Suprapubic skin (tissue), 4 donors: ENCODE results near the gene POLL.

Experiments
- EP300 ChIP-seq: sonication (generic); formaldehyde crosslinking; IDR thresholded peaks from one replicate; pipeline ENCODE4 v1.6.1; 2017; ENCODE audit warnings: antibody characterized with exemption
- POLR2A ChIP-seq, 2 donors: fragments of 450-650 bp; IDR thresholded peaks; one replicate each; pipeline ENCODE4 v1.6.1; 2017; ENCODE audit warnings: antibody characterized with exemption in 2 of 2, mild to moderate bottlenecking in 2 of 2, moderate library complexity in 2 of 2
- POLR2AphosphoS5 ChIP-seq, 3 donors: sonication (generic); formaldehyde crosslinking; IDR thresholded peaks; one replicate each; pipeline ENCODE4 v1.6.1; 2017; ENCODE audit warnings: antibody characterized with exemption in 3 of 3
- TF ChIP-seq, protein P1 (sequence below), 2 donors: fragments of 200-600 bp in 1 of 2; fragments of 450-650 bp in 1 of 2; sonication (generic) in 1 of 2; IDR thresholded peaks; one replicate each; pipeline ENCODE4 v1.5.1; 2016 to 2019; ENCODE audit warnings: antibody characterized with exemption in 2 of 2, mild to moderate bottlenecking in 1 of 2, moderate library complexity in 1 of 2

DNA sequence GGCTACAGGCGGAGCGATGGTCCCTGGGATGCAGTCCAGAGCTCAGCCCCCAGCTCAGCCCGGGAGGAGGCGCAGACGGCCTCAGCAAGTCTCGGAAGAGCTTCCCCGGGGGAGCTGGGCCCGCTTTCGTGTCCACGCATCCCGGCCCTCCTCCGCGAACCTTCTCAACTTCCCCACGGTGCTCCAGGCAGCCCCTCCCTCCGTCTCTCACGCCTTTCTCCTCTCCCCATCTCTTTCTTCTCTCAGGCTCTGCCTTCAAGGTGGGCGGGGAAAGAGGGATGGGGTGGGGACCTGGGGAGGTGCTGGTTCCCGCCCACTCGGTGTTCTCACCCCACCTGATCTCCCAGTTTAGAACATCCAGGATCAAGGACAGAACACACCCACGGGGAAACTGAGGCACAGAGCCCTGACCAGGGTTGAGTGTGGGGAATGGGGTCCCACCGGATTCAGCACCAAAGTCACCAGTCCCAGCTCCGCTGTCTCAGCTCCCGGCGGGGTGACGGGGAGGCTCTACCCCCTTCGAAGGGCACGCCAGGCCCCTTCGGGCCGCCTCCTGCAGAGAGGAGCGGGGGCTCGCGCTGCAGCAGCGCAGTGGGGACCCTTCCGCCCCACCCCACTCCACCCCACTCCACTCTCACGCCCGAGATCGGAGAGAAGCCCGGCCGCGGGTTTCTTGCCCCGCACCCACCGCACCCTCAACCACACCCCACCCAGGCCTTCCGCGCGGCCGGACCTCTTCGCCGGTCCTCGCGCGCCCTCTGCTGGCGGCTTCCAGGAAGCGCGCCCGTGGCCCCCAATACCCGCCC, 18.2 kb downstream of the POLL start:
- TF ChIP-seq, protein P1, sequence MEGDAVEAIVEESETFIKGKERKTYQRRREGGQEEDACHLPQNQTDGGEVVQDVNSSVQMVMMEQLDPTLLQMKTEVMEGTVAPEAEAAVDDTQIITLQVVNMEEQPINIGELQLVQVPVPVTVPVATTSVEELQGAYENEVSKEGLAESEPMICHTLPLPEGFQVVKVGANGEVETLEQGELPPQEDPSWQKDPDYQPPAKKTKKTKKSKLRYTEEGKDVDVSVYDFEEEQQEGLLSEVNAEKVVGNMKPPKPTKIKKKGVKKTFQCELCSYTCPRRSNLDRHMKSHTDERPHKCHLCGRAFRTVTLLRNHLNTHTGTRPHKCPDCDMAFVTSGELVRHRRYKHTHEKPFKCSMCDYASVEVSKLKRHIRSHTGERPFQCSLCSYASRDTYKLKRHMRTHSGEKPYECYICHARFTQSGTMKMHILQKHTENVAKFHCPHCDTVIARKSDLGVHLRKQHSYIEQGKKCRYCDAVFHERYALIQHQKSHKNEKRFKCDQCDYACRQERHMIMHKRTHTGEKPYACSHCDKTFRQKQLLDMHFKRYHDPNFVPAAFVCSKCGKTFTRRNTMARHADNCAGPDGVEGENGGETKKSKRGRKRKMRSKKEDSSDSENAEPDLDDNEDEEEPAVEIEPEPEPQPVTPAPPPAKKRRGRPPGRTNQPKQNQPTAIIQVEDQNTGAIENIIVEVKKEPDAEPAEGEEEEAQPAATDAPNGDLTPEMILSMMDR (IDR thresholded peaks at IDR 0.05), result peak; percentile 66 to 97
- TF ChIP-seq POLR2A (IDR thresholded peaks at IDR 0.05), result no peak
- no peak for TF ChIP-seq POLR2AphosphoS5 (IDR thresholded peaks at IDR 0.05)
- no peak for TF ChIP-seq EP300
